Stimulated activated effector memory CD8-positive, alpha-beta T cell treated with anti-CD3 and anti-CD28 coated beads, Interleukin-12 subunit alpha, Interleukin-12 subunit beta, amount 100 ng/mL, for 72 hours (primary cell): ENCODE measurements around the gene IL26.

ENCODE experiments used
- ATAC-seq: fragments of 150-1000 bp; cut with Tn5 transposase; 2 replicates; pipeline ENCODE4 v1.10.0; 2021
- DNase-seq, 2 donors: peaks; one replicate each; pipeline ENCODE4 v3.0.0; 2021 to 2022; ENCODE audit warnings: low spot score in 2 of 2
- H3K27ac Mint-ChIP-seq: one replicate; pipeline ENCODE4 v1.8.0; 2022; ENCODE audit warnings: mild to moderate bottlenecking, mixed read lengths
- H3K36me3 Mint-ChIP-seq: one replicate; pipeline ENCODE4 v1.8.0; 2022; ENCODE audit warnings: mild to moderate bottlenecking, mixed read lengths
- H3K4me1 Mint-ChIP-seq: one replicate; pipeline ENCODE4 v1.8.0; 2022; ENCODE audit warnings: mixed read lengths
- H3K4me3 Mint-ChIP-seq: one replicate; pipeline ENCODE4 v1.8.0; 2022; ENCODE audit warnings: mild to moderate bottlenecking, mixed read lengths
- H3K9me3 Mint-ChIP-seq: one replicate; pipeline ENCODE4 v1.8.0; 2022; ENCODE audit warnings: mixed read lengths

The IL26 gene

DNA sequence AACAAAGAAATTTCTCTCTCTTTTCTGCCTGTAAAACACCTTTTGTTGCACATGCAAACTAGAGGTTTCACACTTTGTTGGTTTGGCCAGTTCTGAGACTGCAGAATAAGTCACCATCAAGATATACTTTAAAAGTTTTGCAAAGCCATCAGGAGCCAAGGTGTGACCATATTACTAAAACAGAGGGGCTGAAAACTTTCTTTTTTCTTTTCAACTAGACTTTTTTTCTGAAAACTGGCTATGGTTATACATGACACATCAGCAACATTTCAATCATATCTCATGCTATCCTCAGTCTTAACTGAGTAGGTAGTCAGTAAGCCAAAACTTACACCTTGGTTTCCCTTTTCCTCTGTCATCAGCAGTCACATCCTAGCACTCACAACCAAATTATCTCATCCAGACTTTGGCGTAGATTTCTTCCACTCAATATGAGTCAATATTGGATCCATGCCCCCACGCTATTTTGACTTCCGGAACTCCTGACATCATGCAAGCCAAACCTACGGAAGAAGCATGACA, 62.0 kb downstream of the IL26 start:
- H3K9me3 Mint-ChIP-seq = no peaks in the 10 kb centered on the region
- H3K27ac Mint-ChIP-seq = peak overlapping the region; percentile 47
- H3K36me3 Mint-ChIP-seq = peaks cover 18% of the 10 kb centered on the region
- ATAC-seq (peak; percentile 91), DNase-seq (peak in 1 of 2 donors; percentile 82)
- peak overlapping the region; percentile 27 for H3K4me3 Mint-ChIP-seq
- H3K4me1 Mint-ChIP-seq = peaks cover 31% of the 10 kb centered on the region

DNA sequence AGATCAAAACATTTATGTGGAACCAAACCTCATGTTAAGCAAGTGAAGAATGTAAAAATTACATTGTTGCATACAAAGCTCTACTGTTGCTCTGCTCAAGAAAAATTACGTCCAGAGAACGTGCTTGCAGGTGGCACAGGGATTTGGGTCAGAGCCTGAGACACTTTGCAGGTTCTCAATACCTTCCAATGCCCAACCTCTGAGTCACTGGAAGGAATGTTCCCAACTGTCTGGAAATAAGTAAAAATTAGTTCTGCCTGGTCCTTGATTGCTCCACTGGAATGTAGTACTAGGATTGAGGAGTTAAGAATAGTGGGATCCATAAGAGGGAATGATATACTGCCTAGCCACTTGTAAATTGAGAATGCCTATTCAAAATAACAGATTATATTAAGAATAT, 63.2 kb downstream of the IL26 start:
- ATAC-seq (no peak), DNase-seq (no peak)
- no peak overlapping the region for H3K27ac Mint-ChIP-seq
- peaks cover 30% of the 10 kb centered on the region for H3K36me3 Mint-ChIP-seq
- no peaks in the 10 kb centered on the region for H3K9me3 Mint-ChIP-seq
- H3K4me3 Mint-ChIP-seq = no peak overlapping the region
- peaks cover 34% of the 10 kb centered on the region for H3K4me1 Mint-ChIP-seq

DNA sequence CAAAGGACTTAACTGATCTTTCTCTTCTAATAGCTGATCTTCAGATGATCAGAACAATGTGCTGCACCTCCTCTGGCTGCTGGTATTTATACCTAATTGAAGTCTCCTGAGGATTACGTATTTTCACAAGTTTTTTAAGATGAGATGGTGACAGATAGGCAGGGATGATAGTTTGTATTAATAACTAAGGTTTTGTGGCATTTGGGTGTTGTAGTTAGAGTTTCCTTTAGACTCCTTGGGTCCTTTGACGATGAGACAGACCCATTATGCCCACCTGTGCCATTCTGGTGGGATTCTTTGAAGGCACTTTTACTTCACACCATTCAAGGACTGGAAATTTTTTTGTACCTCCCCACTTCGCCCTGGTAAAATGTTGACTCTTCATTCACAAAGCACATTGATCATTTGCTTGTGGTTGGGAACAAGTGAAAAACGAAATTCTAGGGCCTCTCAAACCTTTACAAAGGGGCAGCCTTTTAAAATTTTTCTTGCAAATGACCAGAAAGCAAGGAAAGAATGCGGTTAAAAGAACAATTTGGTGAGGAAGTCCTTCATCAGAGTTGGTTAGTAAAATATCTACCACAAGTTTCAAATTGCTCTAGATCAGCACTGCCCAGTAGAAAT, 65.8 kb downstream of the IL26 start, which contains the start of gene IFNG:
Gene IFNG, minus strand, starts transcription at position 60 of the 624 bp plus-strand sequence. CDS start 125 bp downstream, outside the sequence.
- DNase-seq (peak in 1 of 2 donors; percentile 85), ATAC-seq (peak; percentile 70)
- H3K27ac Mint-ChIP-seq = peak within 1 kb of the TSS; percentile 76
- peaks cover 51% of the 10 kb centered on the region for H3K4me1 Mint-ChIP-seq
- peaks cover 56% of the 10 kb centered on the region for H3K36me3 Mint-ChIP-seq
- H3K9me3 Mint-ChIP-seq = no peaks in the 10 kb centered on the region
- peak within 1 kb of the TSS; percentile 65 for H3K4me3 Mint-ChIP-seq

DNA sequence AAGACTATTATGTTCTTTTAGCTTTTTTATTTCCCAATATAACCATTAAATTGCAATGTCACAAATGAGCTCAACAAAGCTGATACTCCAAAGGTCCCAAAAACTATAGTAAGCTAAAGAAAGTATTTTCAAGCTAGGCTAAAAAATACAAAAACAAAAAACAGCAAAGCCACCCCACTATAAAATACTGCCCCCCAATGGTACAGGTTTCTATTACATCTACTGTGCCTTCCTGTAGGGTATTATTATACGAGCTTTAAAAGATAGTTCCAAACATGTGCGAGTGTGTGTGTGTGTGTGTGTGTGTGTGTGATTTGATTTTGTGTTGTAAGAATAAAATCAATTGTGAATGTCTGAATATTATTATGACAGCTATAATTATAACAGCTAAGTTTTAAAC, 67.2 kb downstream of the IL26 start:
- H3K4me1 Mint-ChIP-seq = peaks cover 46% of the 10 kb centered on the region
- DNase-seq (no peak), ATAC-seq (no peak)

DNA sequence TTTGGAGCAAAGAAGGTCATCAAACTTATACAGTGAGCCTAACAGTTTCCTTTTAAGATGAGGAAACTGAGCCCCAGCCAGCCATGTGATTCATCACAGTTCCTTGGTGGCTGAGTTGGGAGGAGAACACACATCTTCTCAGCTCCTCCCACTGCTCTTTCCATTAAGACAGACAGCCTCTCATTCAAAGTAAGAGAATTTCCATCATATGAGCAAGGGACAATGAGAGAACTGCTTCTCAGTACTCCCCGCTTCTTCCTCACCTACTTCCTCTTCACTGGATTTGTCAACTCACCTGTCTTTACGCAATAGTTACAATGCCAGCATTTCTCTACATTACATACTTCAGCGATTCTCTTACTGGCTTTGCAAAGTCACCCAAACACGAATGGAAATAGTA, 68.2 kb downstream of the IL26 start:
- no peaks in the 10 kb centered on the region for H3K9me3 Mint-ChIP-seq
- peak overlapping the region; percentile 76 for H3K27ac Mint-ChIP-seq
- H3K4me1 Mint-ChIP-seq = peaks cover 39% of the 10 kb centered on the region
- DNase-seq = no peak
- H3K4me3 Mint-ChIP-seq = peak overlapping the region; percentile 65
- peak; percentile 41 for ATAC-seq
- H3K36me3 Mint-ChIP-seq = peaks cover 75% of the 10 kb centered on the region

More for the DNA sequence above, 67.2 kb downstream of the IL26 start:
- H3K36me3 Mint-ChIP-seq = peaks cover 65% of the 10 kb centered on the region
- peak overlapping the region; percentile 76 for H3K27ac Mint-ChIP-seq
- no peaks in the 10 kb centered on the region for H3K9me3 Mint-ChIP-seq
- peak overlapping the region; percentile 65 for H3K4me3 Mint-ChIP-seq

DNA sequence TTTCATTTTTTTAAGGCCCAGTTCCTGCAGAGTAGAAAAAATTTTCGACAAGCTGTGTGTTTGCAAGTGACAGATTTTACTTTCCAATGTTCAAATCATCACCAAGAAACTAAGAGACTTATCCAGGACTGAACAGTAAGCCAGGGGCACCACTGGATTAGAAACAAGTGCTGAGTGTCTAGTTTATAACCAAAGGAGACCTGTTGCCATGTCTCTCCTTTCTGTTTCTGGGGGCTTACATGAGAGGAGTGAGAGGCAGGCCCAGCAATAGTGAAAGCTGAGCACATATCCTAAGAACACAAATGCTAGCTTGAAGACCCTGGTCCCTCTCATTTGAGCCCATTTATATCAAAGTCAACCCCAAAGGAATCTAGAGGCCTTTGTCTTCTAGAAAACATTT, 69.0 kb downstream of the IL26 start:
- Mint-ChIP-seq H3K27ac (peak overlapping the region; percentile 76), H3K9me3 (no peaks in the 10 kb centered on the region), H3K4me1 (peaks cover 35% of the 10 kb centered on the region), H3K4me3 (peak overlapping the region; percentile 65), H3K36me3 (peaks cover 83% of the 10 kb centered on the region)
- ATAC-seq = no peak
- DNase-seq = no peak

DNA sequence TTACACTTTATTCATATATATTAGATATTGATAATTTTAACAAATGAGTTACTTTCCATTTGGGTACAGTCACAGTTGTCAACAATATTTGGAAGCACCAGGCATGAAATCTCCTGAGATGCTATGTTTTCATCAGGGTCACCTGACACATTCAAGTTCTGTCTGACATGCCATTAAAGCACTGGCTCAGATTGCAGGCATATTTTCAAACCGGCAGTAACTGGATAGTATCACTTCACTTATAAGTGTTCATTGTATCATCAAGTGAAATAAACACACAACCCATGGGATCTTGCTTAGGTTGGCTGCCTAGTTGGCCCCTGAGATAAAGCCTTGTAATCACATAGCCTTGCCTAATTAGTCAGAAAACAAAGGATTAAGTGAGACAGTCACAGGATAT, 70.8 kb downstream of the IL26 start:
- Mint-ChIP-seq H3K4me3 (no peak overlapping the region), H3K9me3 (no peaks in the 10 kb centered on the region), H3K36me3 (peaks cover 86% of the 10 kb centered on the region), H3K4me1 (peaks cover 34% of the 10 kb centered on the region), H3K27ac (no peak overlapping the region)
- ATAC-seq (no peak), DNase-seq (no peak)
